K562 (cell line): ENCODE measurements around the gene MPI. TPM values are rescaled to one million over a fixed set of nuclear protein-coding genes. Genes with fewer than 3 reads are reported as not detected.

Experiments used
- ATAC-seq: fragments of 200-7000 bp; cut with Tn5 transposase; 3 replicates; pipeline ENCODE4 v1.9.1; 2020; ENCODE audit warnings: moderate library complexity
- BruUV-seq: library from RNA; stranded (reverse); fragments of 400-500 nt; replicated peaks from 2 replicates; lab custom pipeline; 2021; lab: Mats Ljungman, UMichigan
- CTCF ChIA-PET: fragments of 300-600 bp; formaldehyde crosslinking; extraction: SDS; loops from one replicate; lab custom pipeline; 2021; ENCODE audit warnings: low intra/inter-chr PET ratio; lab: Yijun Ruan, JAX
- POLR2A ChIA-PET: fragments of 300-600, 350-650 bp; sonication (Branson Sonifier 250); formaldehyde crosslinking; extraction: SDS; loops from one replicate; lab custom pipeline; 2021; ENCODE audit warnings: antibody characterized with exemption, inconsistent platforms; lab: Yijun Ruan, JAX
- DNase-seq, 4 experiments: peaks; one replicate each; pipeline versions ENCODE4 v3.0.0 to v3.0.0-alpha.2; 2011 to 2018; ENCODE audit warnings: low spot score in 3 of 4, mixed read lengths in 3 of 4; ENCODE audit errors: extremely low read depth in 1 of 4
- FAIRE-seq: peaks from 2 replicates; lab custom pipeline; 2011; peaks lifted over from hg19 to GRCh38; lab: Jason Lieb, UNC
- H2AFZ ChIP-seq: 2 replicates; pipeline ENCODE4 v1.6.0; 2011; ENCODE audit warnings: low read depth, low read length, control low read depth, inconsistent platforms
- H3K27ac ChIP-seq: fragments of 200-600 bp; 3 replicates; pipeline ENCODE4 v1.8.0; 2011; ENCODE audit warnings: low read depth, mild to moderate bottlenecking, control low read depth, inconsistent platforms, low read length, moderate library complexity, mixed read lengths; ENCODE audit errors: extremely low read depth
- H3K27me3 ChIP-seq, 2 experiments: fragments of 300-600 bp in 1 of 2; 2 replicates in 1 of 2; 3 replicates in 1 of 2; pipeline versions ENCODE4 v1.6.0 to v1.8.0; 2011; ENCODE audit warnings: inconsistent platforms in 2 of 2, low read length in 2 of 2, mild to moderate bottlenecking in 1 of 2, mixed read lengths in 1 of 2, moderate library complexity in 1 of 2; ENCODE audit not compliant: control insufficient read depth in 2 of 2, insufficient read depth in 2 of 2
- H3K36me3 ChIP-seq: fragments of 300-600 bp; 3 replicates; pipeline ENCODE4 v1.8.0; 2011; ENCODE audit warnings: mild to moderate bottlenecking, low read length, inconsistent platforms; ENCODE audit not compliant: control insufficient read depth, insufficient read depth
- H3K4me1 ChIP-seq, 2 experiments: fragments of 200-600 bp in 1 of 2; replicated peaks in 1 of 2; 2 replicates in 1 of 2; 3 replicates in 1 of 2; pipeline versions ENCODE4 v1.5.1 to v1.8.0; 2011; ENCODE audit warnings: inconsistent platforms in 2 of 2, low read length in 2 of 2, mild to moderate bottlenecking in 1 of 2, mixed read lengths in 1 of 2, moderate library complexity in 1 of 2; ENCODE audit not compliant: control insufficient read depth in 2 of 2, insufficient read depth in 2 of 2
- H3K4me2 ChIP-seq: 2 replicates; pipeline ENCODE4 v1.6.1; 2011; ENCODE audit warnings: low read length, control low read depth, inconsistent platforms, mixed read lengths; ENCODE audit not compliant: insufficient read depth
- H3K4me3 ChIP-seq: fragments of 200-600 bp; sonication (generic), shearing (Covaris generic); 2 replicates; pipeline ENCODE4 v1.5.1; 2016; ENCODE audit warnings: control low read depth, inconsistent platforms
- H3K79me2 ChIP-seq: fragments of 200-600 bp; 3 replicates; pipeline ENCODE4 v1.8.0; 2011; ENCODE audit warnings: low read length, inconsistent platforms; ENCODE audit not compliant: control insufficient read depth, insufficient read depth
- H3K9ac ChIP-seq, 2 experiments: 2 replicates each; pipeline versions ENCODE4 v1.6.0 to v1.6.1; 2011; ENCODE audit warnings: low read depth in 2 of 2, low read length in 2 of 2, control low read depth in 1 of 2, inconsistent platforms in 1 of 2, mild to moderate bottlenecking in 1 of 2, mixed read lengths in 1 of 2; ENCODE audit not compliant: insufficient read depth in 1 of 2
- H3K9me1 ChIP-seq: one replicate; pipeline ENCODE4 v1.6.0; 2011; ENCODE audit warnings: inconsistent platforms, mild to moderate bottlenecking, low read length, moderate library complexity; ENCODE audit not compliant: control insufficient read depth, insufficient read depth
- H3K9me3 ChIP-seq: replicated peaks from 2 replicates; pipeline ENCODE4 v1.5.1; 2011; ENCODE audit warnings: low read depth, low read length, inconsistent platforms; ENCODE audit not compliant: control insufficient read depth, insufficient read depth
- H4K20me1 ChIP-seq: replicated peaks from 2 replicates; pipeline ENCODE4 v1.6.1; 2011; ENCODE audit warnings: low read length, inconsistent platforms, mixed read lengths; ENCODE audit not compliant: control insufficient read depth, insufficient read depth
- ARNT ChIP-seq, 2 experiments: fragments of 450-650 bp; IDR thresholded peaks; 2 replicates each; pipeline ENCODE4 v1.6.1; 2016; ENCODE audit warnings: mild to moderate bottlenecking in 1 of 2
- ATF3 ChIP-seq, 2 experiments: fragments of 450-650 bp in 1 of 2; sonication (generic) in 1 of 2; formaldehyde crosslinking in 1 of 2; IDR thresholded peaks in 1 of 2; conservative IDR thresholded peaks in 1 of 2; 2 replicates each; pipeline versions ENCODE4 v1.6.1 to v1.8.1; 2016 to 2023; ENCODE audit warnings: mild to moderate bottlenecking in 2 of 2, moderate library complexity in 2 of 2, inconsistent platforms in 1 of 2, missing genetic modification reagents in 1 of 2
- C11orf30 ChIP-seq: fragments of 450-650 bp; IDR thresholded peaks from 2 replicates; pipeline ENCODE4 v1.6.1; 2016; ENCODE audit warnings: low read depth, mild to moderate bottlenecking
- FOXP1 ChIP-seq: sonication (generic); formaldehyde crosslinking; IDR thresholded peaks from 2 replicates; pipeline ENCODE4 v1.8.0; 2022; ENCODE audit warnings: mild to moderate bottlenecking, missing genetic modification reagents
- HSF4 ChIP-seq: fragments of 250-450 bp; sonication (Bioruptor Pico); IDR thresholded peaks from 2 replicates; pipeline ENCODE4 v2.1.2; 2022; ENCODE audit warnings: mild to moderate bottlenecking, moderate library complexity, borderline replicate concordance
- SMAD4 ChIP-seq: fragments of 250-450 bp; sonication (Bioruptor Pico); conservative IDR thresholded peaks from 2 replicates; pipeline ENCODE4 v1.8.0; 2021; ENCODE audit warnings: inconsistent platforms, mild to moderate bottlenecking, moderate library complexity
- SMARCC2 ChIP-seq: fragments of 450-650 bp; IDR thresholded peaks from 2 replicates; pipeline ENCODE4 v1.6.1; 2017; ENCODE audit warnings: antibody characterized with exemption, moderate library complexity, mild to moderate bottlenecking, low read depth
- SNAPC5 ChIP-seq: fragments of 250-450 bp; sonication (Bioruptor Pico); IDR thresholded peaks from 2 replicates; pipeline ENCODE4 v1.8.0; 2021; ENCODE audit warnings: moderate library complexity, mild to moderate bottlenecking, inconsistent platforms
- ZFPM2 ChIP-seq: fragments of 250-450 bp; sonication (Bioruptor Pico); IDR thresholded peaks from 2 replicates; pipeline ENCODE4 v1.5.1; 2022; ENCODE audit warnings: mild to moderate bottlenecking
- ZNF316 ChIP-seq: fragments of 450-650 bp; IDR thresholded peaks from 2 replicates; pipeline ENCODE4 v1.6.1; 2016
- ZNF41 ChIP-seq: fragments of 250-450 bp; sonication (Bioruptor Pico); conservative IDR thresholded peaks from 2 replicates; pipeline ENCODE4 v1.4.0; 2020; ENCODE audit warnings: mild to moderate bottlenecking
- WGBS: fragments of 100-300 bp; shearing (Covaris generic); methylation state at CpG from one replicate; pipeline ENCODE4 v1.1.6; 2016; ENCODE audit warnings: low coverage, mixed read lengths; ENCODE audit not compliant: insufficient coverage; ENCODE audit errors: missing lambda C conversion rate; 5-methylcytosine and 5-hydroxymethylcytosine counted together
- in situ Hi-C: fragments of 300-500 bp; cut with MboI; formaldehyde crosslinking; loops from 4 replicates; pipeline ENCODE4 v1.15.0; 2018; ENCODE audit warnings: inconsistent platforms, mixed read lengths
- intact Hi-C: fragments of 100-400 bp; cut with micrococcal nuclease; formaldehyde crosslinking; loops from 2 replicates; pipeline ENCODE4 v1.14.2; 2022
- polyA plus RNA-seq, 8 experiments: library from polyadenylated mRNA; depleted of rRNA in 4 of 8; stranded (reverse) in 5 of 8; unstranded in 3 of 8; fragments of >200 nt; fragmentation: Nextera tagmentation in 2 of 8; fragmentation: Illumina TruSeq in 1 of 8; extraction: Ambion mirVana in 2 of 8; extraction: Trizol in 1 of 8; gene quantifications; 2 replicates each; pipeline versions ENCODE4 v1.2.1 to v1.2.3, GENCODE V29; 2011 to 2014; ENCODE audit warnings: inconsistent platforms in 1 of 8, missing spikeins in 1 of 8
- total RNA-seq, 7 experiments: library from RNA; depleted of rRNA in 6 of 7; stranded (reverse); fragments of >200 nt in 6 of 7; fragmentation: Illumina TruSeq in 2 of 7; extraction: Trizol in 2 of 7; gene quantifications; 2 replicates each; pipeline versions ENCODE4 v1.2.1 to v1.2.3, GENCODE V29; 2011 to 2021; ENCODE audit warnings: low replicate concordance in 1 of 7

Gene MPI
- total and polyA plus RNA-seq, 9 of the 15 experiments (the other 6 are each of a cell fraction or from before 2014, with no cell fraction given): 30.7 to 105 (median 40.5) TPM

DNA sequence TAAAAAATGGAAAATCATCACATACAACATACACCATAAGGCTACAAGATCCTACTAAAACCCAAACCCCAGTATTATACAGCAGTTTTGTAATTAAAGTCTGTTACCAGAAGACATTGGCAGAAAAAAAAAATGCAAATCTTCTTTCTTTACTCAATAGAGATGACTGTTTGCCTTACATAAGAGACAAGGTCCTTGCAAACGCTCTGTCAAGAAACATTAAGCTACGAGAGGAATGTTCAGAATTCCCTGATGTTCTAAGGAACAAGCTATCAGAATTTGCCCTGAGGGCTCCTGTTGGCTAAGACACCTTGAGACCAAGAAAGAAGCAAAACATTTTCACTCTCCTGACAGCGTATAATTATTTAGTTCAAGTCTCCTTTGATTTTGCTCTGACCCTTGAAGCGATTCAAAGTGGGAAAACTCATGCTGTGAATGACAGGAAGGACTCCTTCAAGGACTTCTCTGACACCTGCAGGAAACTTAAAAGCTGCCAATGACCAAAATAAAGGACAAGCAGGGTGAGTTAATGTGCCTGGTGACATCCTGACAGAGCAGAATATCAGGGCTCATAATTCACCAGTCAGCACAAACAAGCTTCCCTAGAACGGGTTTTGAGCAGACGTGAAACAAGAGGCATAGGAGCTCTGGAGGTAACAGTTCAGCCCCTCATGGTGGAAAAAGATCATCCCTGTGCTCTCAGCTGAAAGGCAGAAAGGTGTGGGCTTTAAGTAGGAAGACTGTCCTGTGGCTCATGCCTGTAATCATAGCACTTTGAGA is 19.2 kb upstream of the MPI start:
- no peak overlapping the region for H3K27ac ChIP-seq
- BruUV-seq: no TSS peak
- peaks cover 19 to 22% of the 10 kb centered on the region in 2 experiments; a peak in 4 of 5 replicates for H3K4me1 ChIP-seq
- no peak for FAIRE-seq
- H3K9ac ChIP-seq: peak overlapping the region; percentile 1 to 2; a peak in 1 of 4 replicates
- no peak for ATAC-seq
- peaks cover 10% of the 10 kb centered on the region; the same call in 1 of the 2 replicates for H4K20me1 ChIP-seq
- WGBS: 81% methylated on average over 6 of the region's 6 CpGs
- 0 out of 2 replicates have a peak overlapping the region, but pooled peaks have one; percentile 7 for H3K4me2 ChIP-seq
- H3K79me2 ChIP-seq: peaks cover 67% of the 10 kb centered on the region
- peaks cover 36% of the 10 kb centered on the region for H3K36me3 ChIP-seq
- ChIA-PET CTCF (no interaction called here), POLR2A (interaction anchor here (0.6 to 2.0 kb wide), 8 partner anchors 12 to 458 kb away, joined by 3 to 7 read pairs (median 4); no protein-coding TSS in a partner anchor)
- intact Hi-C loops: no loop called here
- no peak overlapping the region for H2AFZ ChIP-seq
- no peaks in the 10 kb centered on the region for H3K27me3 ChIP-seq
- no peaks in the 10 kb centered on the region; the same call in 1 of the 2 replicates for H3K9me3 ChIP-seq
- no peaks in the 10 kb centered on the region for H3K9me1 ChIP-seq
- no peak for DNase-seq
- in situ Hi-C loops: no loop called here
- H3K4me3 ChIP-seq: no peak overlapping the region
- 0 out of 2 replicates have a peak, but pooled peaks have one; percentile 1 for TF ChIP-seq SMAD4
- TF ChIP-seq ZNF316: peak; percentile 75
- TF ChIP-seq C11orf30: peak; percentile 49
- TF ChIP-seq SMARCC2: no peak

GRCh38 chr15:74872702-74873035 is 17.2 kb upstream of the MPI start:
- peak overlapping the region; percentile 98 for H2AFZ ChIP-seq
- H3K27ac ChIP-seq: peak overlapping the region; percentile 93
- no peak for DNase-seq
- no peak for TF ChIP-seq ARNT (IDR thresholded peaks at IDR 0.05)
- no peak for TF ChIP-seq SNAPC5
- no peak for TF ChIP-seq ZNF41
- TF ChIP-seq HSF4 (CRISPR knock-in tag): no peak
- TF ChIP-seq ATF3 (IDR thresholded peaks at IDR 0.05): no peak
- 0 out of 2 replicates have a peak, but pooled peaks have one; percentile 4 for TF ChIP-seq ATF3 (CRISPR knock-in tag; conservative IDR thresholded peaks at IDR 0.05)
- 0 out of 2 replicates have a peak, but pooled peaks have one; percentile 17 for TF ChIP-seq FOXP1 (CRISPR knock-in tag)
- no peak for TF ChIP-seq ZFPM2 (CRISPR knock-in tag)

More at GRCh38 chr15:74872702-74873035, 17.2 kb upstream of the MPI start:
- Histone ChIP-seq H3K9ac (peak overlapping the region; percentile 93 to 99), H4K20me1 (peaks cover 10% of the 10 kb centered on the region; the same call in 1 of the 2 replicates), H3K4me1 (peaks cover 19 to 22% of the 10 kb centered on the region in 2 experiments; a peak in 4 of 5 replicates), H3K36me3 (peaks cover 29% of the 10 kb centered on the region), H3K9me1 (no peaks in the 10 kb centered on the region), H3K9me3 (no peaks in the 10 kb centered on the region; the same call in 1 of the 2 replicates), H3K4me3 (peak overlapping the region; percentile 76), H3K4me2 (peak overlapping the region; percentile 99), H3K79me2 (peaks cover 51% of the 10 kb centered on the region), H3K27me3 (no peaks in the 10 kb centered on the region)
- ChIA-PET CTCF (no interaction called here), POLR2A (interaction anchor here (1.5 kb wide), 1 partner anchor 10 kb away, joined by 5 read pairs; no protein-coding TSS in a partner anchor)
- WGBS: under 1% methylated on average over 11 of the region's 11 CpGs
- no peak for FAIRE-seq
- TSS peak; percentile 61 for BruUV-seq
- in situ Hi-C loops (no loop called here), intact Hi-C loops (no loop called here)
- ATAC-seq: no peak
